B cell (primary cell): ENCODE data around the gene H6PD. TPM values are rescaled to one million over a fixed set of nuclear protein-coding genes. Genes with fewer than 3 reads are reported as not detected.
A peak's percentile ranks its signal among the peaks of the same experiment; 100 is the strongest.

Experiments used
- ATAC-seq: fragments of 200-7000 bp; cut with Tn5 transposase; one replicate; pipeline ENCODE4 v1.10.0; 2021; ENCODE audit warnings: low read depth, mild to moderate bottlenecking, moderate number of reproducible peaks, moderate library complexity
- CTCF ChIA-PET: fragments of 350-600 bp; sonication (Branson Sonifier 250); formaldehyde crosslinking; loops from one replicate; lab custom pipeline; 2021; ENCODE audit warnings: antibody characterized with exemption, inconsistent platforms; lab: Charles Lee
- POLR2A ChIA-PET: fragments of 350-600 bp; sonication (Branson Sonifier 250); formaldehyde crosslinking; loops from one replicate; lab custom pipeline; 2021; ENCODE audit warnings: antibody characterized with exemption; lab: Charles Lee
- DNase-seq: peaks from one replicate; pipeline ENCODE4 v3.0.0; 2013
- H2AFZ ChIP-seq: 2 replicates; pipeline ENCODE4 v1.6.1; 2012; ENCODE audit warnings: mild to moderate bottlenecking, low read depth, low read length; ENCODE audit not compliant: insufficient read depth, poor library complexity, severe bottlenecking
- H3K27ac ChIP-seq, 2 donors: 1 replicate in 1 of 2; 2 replicates in 1 of 2; pipeline ENCODE4 v1.5.1; 2012 to 2013; ENCODE audit warnings: low read length in 2 of 2, mild to moderate bottlenecking in 2 of 2, moderate library complexity in 1 of 2
- H3K27me3 ChIP-seq, 4 experiments: fragments of 200-600 bp in 1 of 4; sonication (generic) in 1 of 4; replicated peaks in 1 of 4; 1 replicate in 2 of 4; 2 replicates in 2 of 4; pipeline versions ENCODE4 v1.6.1 to v1.7.0; 2013 to 2016; ENCODE audit warnings: low read length in 3 of 4, mild to moderate bottlenecking in 2 of 4, mixed read lengths in 1 of 4, moderate library complexity in 1 of 4; ENCODE audit not compliant: insufficient read depth in 4 of 4, control insufficient read depth in 3 of 4; ENCODE audit errors: control extremely low read depth in 1 of 4
- H3K36me3 ChIP-seq, 2 experiments: replicated peaks in 1 of 2; 1 replicate in 1 of 2; 2 replicates in 1 of 2; pipeline versions ENCODE4 v1.6.1 to v1.7.1; 2013; ENCODE audit warnings: low read length in 1 of 2; ENCODE audit not compliant: insufficient read depth in 2 of 2, control insufficient read depth in 1 of 2; ENCODE audit errors: control extremely low read depth in 1 of 2, extremely low read depth in 1 of 2
- H3K4me1 ChIP-seq, 2 donors: fragments of 200-600 bp in 1 of 2; sonication (generic) in 1 of 2; 1 replicate in 1 of 2; 2 replicates in 1 of 2; pipeline versions ENCODE4 v1.5.1 to v1.6.1; 2013 to 2017; ENCODE audit warnings: low read length in 2 of 2; ENCODE audit not compliant: control insufficient read depth in 2 of 2, insufficient read depth in 2 of 2
- H3K4me2 ChIP-seq: replicated peaks from 2 replicates; pipeline ENCODE3; 2012; ENCODE audit warnings: mild to moderate bottlenecking, low read depth, low read length; ENCODE audit not compliant: poor library complexity, severe bottlenecking
- H3K4me3 ChIP-seq, 5 experiments: fragments of 200-600 bp in 1 of 5; sonication (generic) in 1 of 5; 1 replicate in 3 of 5; 2 replicates in 2 of 5; pipeline versions ENCODE4 v1.5.1 to v1.7.0; 2011 to 2016; ENCODE audit warnings: low read length in 4 of 5, mild to moderate bottlenecking in 4 of 5, low read depth in 2 of 5, control low read depth in 1 of 5, moderate library complexity in 1 of 5; ENCODE audit not compliant: insufficient read depth in 1 of 5; ENCODE audit errors: control extremely low read depth in 1 of 5, extremely low read depth in 1 of 5
- H3K79me2 ChIP-seq: fragments of 200-600 bp; sonication (generic); one replicate; pipeline ENCODE4 v1.6.0; 2016; ENCODE audit warnings: low read length; ENCODE audit not compliant: control insufficient read depth, insufficient read depth
- H3K9ac ChIP-seq: fragments of 200-600 bp; sonication (generic); 2 replicates; pipeline ENCODE4 v1.6.1; 2017; ENCODE audit warnings: mild to moderate bottlenecking, low read length, moderate library complexity
- H3K9me3 ChIP-seq, 3 donors: one replicate each; pipeline versions ENCODE4 v1.6.1 to v1.7.1; 2013; ENCODE audit warnings: low read length in 2 of 3; ENCODE audit not compliant: control insufficient read depth in 2 of 3, insufficient read depth in 1 of 3; ENCODE audit errors: control extremely low read depth in 1 of 3
- H4K20me1 ChIP-seq: 2 replicates; pipeline ENCODE4 v1.6.0; 2012; ENCODE audit warnings: mild to moderate bottlenecking, low read length; ENCODE audit not compliant: insufficient read depth, control insufficient read depth, poor library complexity, severe bottlenecking
- H3K27ac Mint-ChIP-seq: one replicate; pipeline ENCODE4 v1.8.0; 2021; ENCODE audit warnings: mixed read lengths
- H3K27me3 Mint-ChIP-seq: one replicate; pipeline ENCODE4 v1.8.0; 2021; ENCODE audit warnings: mixed read lengths
- H3K4me1 Mint-ChIP-seq: one replicate; pipeline ENCODE4 v1.8.0; 2021; ENCODE audit warnings: mixed read lengths
- H3K4me3 Mint-ChIP-seq: one replicate; pipeline ENCODE4 v1.8.0; 2021; ENCODE audit warnings: mixed read lengths
- H3K9me3 Mint-ChIP-seq: one replicate; pipeline ENCODE4 v1.8.0; 2022; ENCODE audit warnings: mixed read lengths; ENCODE audit not compliant: insufficient read depth
- EZH2 ChIP-seq: IDR thresholded peaks from 2 replicates; pipeline ENCODE4 v1.6.1; 2012; ENCODE audit warnings: borderline replicate concordance, low read depth, mild to moderate bottlenecking, moderate library complexity, low read length; ENCODE audit not compliant: insufficient read depth, poor library complexity, severe bottlenecking
- WGBS: methylation state at CpG from one replicate; pipeline ENCODE4 v1.1.5; 2013; ENCODE audit warnings: missing lambda C conversion rate; ENCODE audit not compliant: insufficient coverage; 5-methylcytosine and 5-hydroxymethylcytosine counted together
- intact Hi-C: fragments of 100-400 bp; cut with micrococcal nuclease; formaldehyde crosslinking; loops from one replicate; pipeline ENCODE4 v1.10.0; 2022
- polyA plus RNA-seq: library from polyadenylated mRNA; depleted of rRNA; stranded (reverse); fragments of >200 nt; gene quantifications from 2 replicates; pipeline ENCODE4 v1.2.3, GENCODE V29; 2012
- total RNA-seq, 2 donors: library from RNA; stranded (reverse); fragments of 120-200 nt in 1 of 2; gene quantifications; 1 replicate in 1 of 2; 2 replicates in 1 of 2; pipeline versions ENCODE4 v1.2.3 to v1.2.4, GENCODE V29; 2013 to 2022
- TF ChIP-seq, protein P1 (sequence below): fragments of 200-600 bp; IDR thresholded peaks from one replicate; pipeline ENCODE4 v1.8.0; 2022; ENCODE audit warnings: antibody characterized with exemption, mild to moderate bottlenecking

The H6PD gene
- total and polyA plus RNA-seq, 2 donors (not counting 1 experiment from before 2014, with no cell fraction given), result 11.3 to 30.2 TPM

DNA sequence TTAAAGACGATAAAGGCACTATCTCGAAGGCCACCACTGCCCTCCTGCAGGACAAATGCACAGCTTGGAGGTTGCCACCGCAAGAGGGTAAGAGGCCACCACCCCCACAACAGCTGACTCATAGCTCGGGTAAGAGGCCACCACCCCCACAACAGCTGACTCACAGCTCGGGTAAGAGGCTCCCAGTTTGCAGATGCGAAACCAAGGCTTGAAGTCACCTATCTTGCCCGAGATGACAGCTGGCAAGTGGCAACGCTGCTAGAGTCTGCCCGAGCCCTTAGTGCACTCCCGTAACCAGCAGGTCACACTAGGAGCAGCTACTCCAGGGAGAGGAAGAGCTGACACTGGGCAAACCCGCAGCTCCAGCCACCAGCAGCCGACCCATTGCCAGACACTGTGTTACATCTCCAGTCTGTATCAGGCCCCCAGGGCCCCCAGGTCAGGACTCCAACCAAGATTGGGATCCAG, 41.0 kb downstream of the H6PD start:
- peaks cover 0 to 2% (median under 1%) of the 10 kb centered on the region in 4 experiments for H3K27me3 ChIP-seq
- WGBS, result 56% methylated on average over 11 of the region's 12 CpGs
- H3K27ac Mint-ChIP-seq, result no peak overlapping the region
- no peaks in the 10 kb centered on the region for H3K79me2 ChIP-seq
- DNase-seq, result peak; percentile 32
- H3K36me3 ChIP-seq, result no peaks in the 10 kb centered on the region
- peaks cover 0 to 11% (median 3%) of the 10 kb centered on the region in 3 donors for H3K9me3 ChIP-seq
- ATAC-seq, result peak; percentile 85
- H4K20me1 ChIP-seq, result no peaks in the 10 kb centered on the region
- no peaks in the 10 kb centered on the region for H3K9me3 Mint-ChIP-seq
- intact Hi-C loops, result no loop called here
- H2AFZ ChIP-seq, result no peak overlapping the region
- peaks cover 9% of the 10 kb centered on the region for H3K4me1 Mint-ChIP-seq
- TF ChIP-seq EZH2, result no peak
- TF ChIP-seq, protein P1, sequence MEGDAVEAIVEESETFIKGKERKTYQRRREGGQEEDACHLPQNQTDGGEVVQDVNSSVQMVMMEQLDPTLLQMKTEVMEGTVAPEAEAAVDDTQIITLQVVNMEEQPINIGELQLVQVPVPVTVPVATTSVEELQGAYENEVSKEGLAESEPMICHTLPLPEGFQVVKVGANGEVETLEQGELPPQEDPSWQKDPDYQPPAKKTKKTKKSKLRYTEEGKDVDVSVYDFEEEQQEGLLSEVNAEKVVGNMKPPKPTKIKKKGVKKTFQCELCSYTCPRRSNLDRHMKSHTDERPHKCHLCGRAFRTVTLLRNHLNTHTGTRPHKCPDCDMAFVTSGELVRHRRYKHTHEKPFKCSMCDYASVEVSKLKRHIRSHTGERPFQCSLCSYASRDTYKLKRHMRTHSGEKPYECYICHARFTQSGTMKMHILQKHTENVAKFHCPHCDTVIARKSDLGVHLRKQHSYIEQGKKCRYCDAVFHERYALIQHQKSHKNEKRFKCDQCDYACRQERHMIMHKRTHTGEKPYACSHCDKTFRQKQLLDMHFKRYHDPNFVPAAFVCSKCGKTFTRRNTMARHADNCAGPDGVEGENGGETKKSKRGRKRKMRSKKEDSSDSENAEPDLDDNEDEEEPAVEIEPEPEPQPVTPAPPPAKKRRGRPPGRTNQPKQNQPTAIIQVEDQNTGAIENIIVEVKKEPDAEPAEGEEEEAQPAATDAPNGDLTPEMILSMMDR, result no peak
- no peak overlapping the region for H3K9ac ChIP-seq
- CTCF ChIA-PET, result interaction anchor here (0.6 to 2.2 kb wide), 4 partner anchors 8 to 213 kb away, joined by 3 to 7 read pairs (median 6); no protein-coding TSS in a partner anchor
- peaks cover 0 to 6% of the 10 kb centered on the region in 2 donors for H3K4me1 ChIP-seq
- H3K27ac ChIP-seq, result no peak overlapping the region
- H3K4me3 Mint-ChIP-seq, result no peak overlapping the region
- no peak overlapping the region for H3K4me3 ChIP-seq
- H3K27me3 Mint-ChIP-seq, result peaks cover 5% of the 10 kb centered on the region
- H3K4me2 ChIP-seq, result no peak overlapping the region
- POLR2A ChIA-PET, result no interaction called here

DNA sequence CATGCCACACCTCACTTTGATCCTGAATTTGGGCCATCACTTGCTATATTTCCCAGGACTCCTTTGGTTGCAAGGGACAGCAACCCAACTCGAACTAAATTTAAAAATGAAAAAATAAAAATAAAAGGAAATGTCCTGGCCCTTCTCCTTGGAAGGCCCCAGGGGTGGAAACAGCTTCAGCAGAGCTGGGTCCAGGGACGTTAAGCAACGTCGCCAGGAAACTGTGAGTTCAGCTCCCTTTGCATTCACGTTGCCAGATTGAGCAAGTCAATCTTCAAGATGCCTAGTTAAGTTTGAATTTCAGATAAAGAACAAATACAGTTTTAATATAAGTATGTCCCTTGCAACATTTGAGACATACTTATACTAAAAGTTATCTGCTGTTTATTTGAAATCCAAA, 43.5 kb downstream of the H6PD start:
- intact Hi-C loops, result no loop called here
- TF ChIP-seq, protein P1, result no peak
- no peak for TF ChIP-seq EZH2
- Histone ChIP-seq H3K27ac (no peak overlapping the region), H3K27me3 (peaks cover 0 to 14% (median 4%) of the 10 kb centered on the region in 4 experiments), H3K4me2 (no peak overlapping the region), H4K20me1 (no peaks in the 10 kb centered on the region), H3K9ac (no peak overlapping the region), H3K4me3 (no peak overlapping the region), H3K4me1 (peaks cover 0 to 7% of the 10 kb centered on the region in 2 donors), H3K36me3 (no peaks in the 10 kb centered on the region), H2AFZ (no peak overlapping the region), H3K9me3 (peaks cover 0 to 11% (median 3%) of the 10 kb centered on the region in 3 donors), H3K79me2 (no peaks in the 10 kb centered on the region)
- ChIA-PET POLR2A (no interaction called here), CTCF (interaction anchor here (2.5 kb wide), 1 partner anchor 12 kb away, joined by 10 read pairs; no protein-coding TSS in a partner anchor)
- Mint-ChIP-seq H3K4me3 (no peak overlapping the region), H3K27me3 (peaks cover 12% of the 10 kb centered on the region), H3K27ac (no peak overlapping the region), H3K9me3 (no peaks in the 10 kb centered on the region), H3K4me1 (peaks cover 15% of the 10 kb centered on the region)
- no CpG with 5 or more reads among the region's 5 CpGs for WGBS
- ATAC-seq, result no peak
- DNase-seq, result no peak
